NCI-H1092 treated with DMSO at 0.1 percent for 48 hours (cell line): ENCODE data around the gene LSMEM2.

Source experiments
- DNase-seq: peaks from one replicate; lab custom pipeline; 2025; lab: John Stamatoyannopoulos, UW

Gene LSMEM2

DNA sequence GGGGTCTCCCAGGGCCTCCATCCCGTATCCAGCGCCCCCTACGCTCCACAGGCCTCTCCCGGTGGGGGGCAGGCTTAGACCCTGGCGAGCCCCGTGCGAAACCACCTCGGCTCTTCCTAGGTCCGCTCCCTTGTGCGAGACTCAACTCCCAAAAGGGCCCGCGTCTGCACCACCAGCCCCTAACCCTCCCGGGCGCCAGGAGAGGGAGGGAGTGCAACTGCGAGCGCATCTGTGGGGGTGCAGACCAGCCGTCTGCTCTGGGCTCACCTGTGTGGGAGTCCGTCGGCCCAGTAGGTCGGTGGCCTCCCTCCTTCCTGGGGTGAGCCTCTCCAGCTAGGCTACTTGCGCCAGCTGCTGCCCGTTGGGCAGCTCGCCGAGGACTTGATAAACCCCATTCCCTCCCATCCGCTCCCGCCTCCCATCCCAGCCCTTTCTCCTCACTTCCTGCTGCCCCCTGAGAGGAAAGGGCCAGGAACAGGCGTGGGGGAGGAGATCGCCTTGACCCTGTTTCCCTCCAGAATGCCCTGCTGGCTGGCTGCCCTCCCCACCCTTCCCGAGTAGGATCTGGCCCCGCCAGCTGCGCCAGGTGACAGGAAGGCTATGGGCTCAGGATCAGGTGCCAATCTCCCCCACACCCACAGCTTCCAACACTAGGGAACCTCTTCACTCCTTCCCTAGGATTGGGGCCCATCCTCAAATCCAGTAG lies 43.7 kb downstream of the LSMEM2 start, which contains the start of gene HYAL2:
HYAL2 (minus strand) TSS at position 360 of the 706 bp plus-strand sequence. CDS start 2,256 bp downstream, outside the sequence.
- DNase-seq, result peak; percentile 33

GRCh38 chr3:50323092-50323600 lies 44.3 kb downstream of the LSMEM2 start:
- no peak for DNase-seq

GRCh38 chr3:50323614-50324199 lies 44.8 kb downstream of the LSMEM2 start:
- DNase-seq, result no peak

GRCh38 chr3:50324351-50325112 lies 45.6 kb downstream of the LSMEM2 start:
- peak; percentile 42 for DNase-seq

- DNase-seq, result no peak
Measured at GRCh38 chr3:50325113-50325480, 46.2 kb downstream of the LSMEM2 start.

DNA sequence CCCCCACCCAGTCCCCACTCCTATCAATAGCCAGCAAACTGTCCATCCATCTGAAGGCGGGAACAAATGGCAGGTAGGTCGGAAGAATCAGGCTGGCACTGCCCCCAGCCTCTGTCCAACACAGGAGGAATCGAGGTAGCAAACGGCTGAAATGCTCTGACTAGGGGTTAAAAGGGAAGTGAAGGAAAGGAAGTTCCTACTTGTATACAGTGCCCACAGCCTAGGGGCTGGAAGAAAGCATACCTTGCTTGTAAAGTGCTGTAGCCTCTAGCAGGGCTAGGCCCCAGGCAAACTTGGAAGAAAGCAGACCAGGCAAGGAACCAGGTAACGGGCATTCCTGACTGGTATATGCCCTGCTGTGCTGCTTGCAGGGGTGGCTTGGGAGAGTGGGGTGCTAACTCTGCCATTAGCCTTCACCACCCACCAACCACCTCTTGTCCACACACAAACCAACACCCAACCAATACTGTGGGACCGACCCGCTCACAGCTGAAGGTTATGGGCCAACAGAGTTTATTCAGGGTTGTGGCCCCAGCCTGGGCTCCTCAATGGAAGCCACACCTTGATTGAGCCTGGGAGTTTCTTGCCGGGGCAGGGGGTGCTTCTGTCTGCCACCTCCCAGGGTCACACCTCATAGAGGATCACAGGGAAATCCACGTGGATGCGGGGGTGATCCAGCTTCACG lies 46.8 kb downstream of the LSMEM2 start:
- DNase-seq, result no peak

- DNase-seq, result no peak
Measured at GRCh38 chr3:50326182-50326541, 47.3 kb downstream of the LSMEM2 start.

DNA sequence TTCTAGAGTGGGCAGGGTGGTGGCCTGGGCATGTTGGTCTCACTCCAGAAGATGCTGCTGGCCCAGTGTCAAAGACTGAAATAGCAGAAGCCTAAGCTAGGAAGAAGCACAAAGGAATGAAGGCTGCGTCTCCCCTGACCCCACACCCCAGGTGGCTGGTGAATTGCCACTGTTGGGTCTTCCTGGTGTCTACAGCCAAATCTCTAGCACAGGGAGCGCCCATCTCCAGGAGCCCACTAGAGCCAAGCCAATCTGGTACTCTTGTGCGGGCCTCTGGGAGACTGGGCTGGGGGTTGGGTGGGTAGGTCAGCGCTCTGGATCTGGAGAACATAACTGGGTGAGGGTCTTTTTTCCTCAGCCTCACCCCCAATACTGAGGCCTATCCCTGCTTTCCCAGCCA lies 48.2 kb downstream of the LSMEM2 start:
- DNase-seq, result no peak

- DNase-seq, result peak; percentile 89
Measured at GRCh38 chr3:50327943-50328691, 49.2 kb downstream of the LSMEM2 start, which contains the start of gene TUSC2. TUSC2 (minus strand) TSS chr3:50328223; CDS start chr3:50328099, 124 bp downstream.

DNA sequence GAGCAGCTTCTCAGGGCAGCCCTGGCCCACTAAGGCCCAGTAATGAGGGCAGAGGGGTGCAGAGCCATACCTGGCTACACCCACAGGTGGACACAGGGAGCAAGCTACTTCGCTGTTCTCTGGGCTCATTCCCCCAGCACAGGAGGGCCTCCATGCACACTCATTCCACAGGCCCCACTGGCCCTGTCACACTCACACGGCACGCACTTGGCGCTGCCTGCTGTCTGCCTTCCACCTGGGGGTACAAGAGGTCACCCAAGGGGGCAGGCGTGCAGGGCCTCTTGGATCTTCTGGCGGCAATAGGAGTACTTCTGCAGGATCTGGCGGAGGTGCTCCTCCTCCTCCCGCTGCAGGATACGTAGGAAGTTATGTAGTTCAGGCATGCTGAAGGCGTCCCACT lies 51.4 kb downstream of the LSMEM2 start:
- DNase-seq, result no peak

- no peak for DNase-seq
Measured at GRCh38 chr3:50331364-50331907, 52.5 kb downstream of the LSMEM2 start.

DNA sequence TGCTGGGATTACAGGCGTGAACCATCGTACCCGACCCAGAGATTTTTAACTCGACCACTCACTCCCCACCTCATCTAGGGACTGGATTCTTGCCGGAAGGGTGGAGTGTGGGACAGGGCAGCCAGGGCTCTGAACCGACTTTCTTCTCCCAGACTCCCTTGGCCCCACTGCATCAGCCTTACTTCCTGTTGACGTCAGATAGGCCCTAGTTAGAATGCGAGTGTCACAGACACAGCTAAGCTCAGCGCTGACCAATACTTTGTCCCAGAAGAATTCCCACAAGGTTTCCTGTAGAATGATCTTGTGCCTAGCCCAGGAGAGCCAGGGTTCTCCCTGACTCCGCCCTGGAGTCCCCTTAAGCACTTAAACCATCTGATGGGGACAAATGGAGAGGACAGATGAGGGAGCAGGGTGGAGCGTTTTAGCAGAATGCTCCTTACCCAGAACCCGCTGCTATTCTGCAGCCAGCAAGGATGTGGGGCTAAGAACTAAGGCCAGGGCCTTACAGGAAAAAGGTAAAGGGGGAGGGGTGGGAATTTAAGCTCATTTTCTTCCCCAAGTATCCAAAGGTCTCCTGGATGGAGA lies 54.9 kb downstream of the LSMEM2 start:
- no peak for DNase-seq

DNA sequence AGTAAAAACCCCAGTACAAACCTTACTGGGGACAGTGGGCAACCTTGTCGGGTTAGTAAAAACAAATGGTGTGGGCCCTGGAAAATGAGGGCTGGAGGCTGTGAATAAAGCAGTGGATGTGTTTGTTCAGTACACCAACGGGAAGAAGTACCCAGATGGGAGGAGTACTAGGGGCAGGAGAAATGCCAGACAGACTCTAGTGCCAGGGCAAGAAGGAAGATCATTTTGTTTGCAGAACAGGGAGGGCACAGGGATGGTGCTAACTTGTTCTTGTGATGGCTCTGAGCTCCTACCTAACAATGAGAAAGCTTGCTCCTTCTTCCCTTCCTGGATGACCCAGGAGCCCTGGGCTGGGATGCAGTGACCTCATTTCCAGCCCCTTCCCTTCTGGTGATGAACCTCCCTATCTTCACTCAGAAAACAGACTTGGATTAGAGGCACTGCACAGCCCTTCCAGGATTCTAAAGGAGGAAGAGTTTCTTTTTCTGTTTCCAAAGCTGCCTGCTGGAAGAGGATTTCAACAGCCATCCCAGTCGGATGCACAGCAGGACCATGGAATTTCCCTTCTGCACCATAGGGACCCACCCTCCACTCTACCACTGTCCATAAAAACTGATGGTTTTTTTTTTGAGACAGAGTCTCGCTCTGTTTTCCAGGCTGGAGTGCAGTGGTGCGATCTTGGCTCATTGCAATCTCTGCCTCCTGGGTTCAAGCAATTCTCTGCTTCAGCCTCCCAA lies 55.6 kb downstream of the LSMEM2 start:
- DNase-seq, result no peak

- DNase-seq, result peak; percentile 1
Measured at GRCh38 chr3:50336452-50337174, 57.7 kb downstream of the LSMEM2 start.

DNA sequence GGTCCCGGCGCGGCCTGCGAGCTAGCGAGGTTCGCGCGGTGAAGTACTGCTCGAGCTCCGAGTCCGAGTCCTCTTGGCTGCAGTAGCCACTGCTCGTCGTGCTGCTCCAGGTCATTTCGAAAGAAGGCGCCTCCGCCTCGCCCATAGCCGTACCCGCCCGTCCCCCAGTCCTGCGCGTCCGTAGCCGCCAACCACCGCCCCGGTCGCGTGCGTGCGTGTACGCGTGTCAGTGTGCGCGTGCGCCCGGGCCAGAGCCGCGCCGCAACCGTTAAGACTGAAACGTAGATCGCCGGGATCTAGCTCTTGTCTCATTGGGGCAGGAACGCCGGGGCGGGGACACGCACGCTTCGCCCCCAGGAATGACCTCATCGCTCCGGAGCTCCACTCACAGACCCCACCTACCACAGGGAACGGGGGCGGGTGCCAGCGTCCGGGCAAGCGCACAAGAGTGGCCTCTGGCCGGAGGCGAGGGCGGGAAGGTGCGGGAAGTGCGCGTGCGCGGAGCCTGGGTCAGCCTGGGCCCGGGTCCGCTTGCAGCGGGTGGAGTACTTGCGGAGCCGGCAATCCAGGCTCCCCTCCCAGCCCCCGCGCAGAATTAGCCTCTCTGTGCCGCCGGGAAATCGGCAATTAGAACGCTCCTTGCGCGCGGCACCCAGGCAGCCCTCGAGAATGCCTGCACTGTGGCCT lies 58.4 kb downstream of the LSMEM2 start:
- peak; percentile 97 for DNase-seq
